Right lobe of liver (tissue), 4 donors: ENCODE results near the gene HSP90B1.

Experiments
- CTCF ChIP-seq, 4 donors: fragments of 200-600 bp in 3 of 4; fragments of 450-650 bp in 1 of 4; IDR thresholded peaks; one replicate each; pipeline versions ENCODE4 v1.5.1 to v1.8.0; 2016 to 2022; ENCODE audit warnings: antibody characterized with exemption in 4 of 4, mild to moderate bottlenecking in 2 of 4
- POLR2A ChIP-seq: fragments of 450-650 bp; IDR thresholded peaks from one replicate; pipeline ENCODE4 v1.6.1; 2017; ENCODE audit warnings: antibody characterized with exemption, mild to moderate bottlenecking
- donor health status: DM: no; HTN: no; CAD: no.
- donor health status: DM: no; HTN: no; CAD: no.
- donor health status: DM: no; HTN: yes; CAD: no.

DNA sequence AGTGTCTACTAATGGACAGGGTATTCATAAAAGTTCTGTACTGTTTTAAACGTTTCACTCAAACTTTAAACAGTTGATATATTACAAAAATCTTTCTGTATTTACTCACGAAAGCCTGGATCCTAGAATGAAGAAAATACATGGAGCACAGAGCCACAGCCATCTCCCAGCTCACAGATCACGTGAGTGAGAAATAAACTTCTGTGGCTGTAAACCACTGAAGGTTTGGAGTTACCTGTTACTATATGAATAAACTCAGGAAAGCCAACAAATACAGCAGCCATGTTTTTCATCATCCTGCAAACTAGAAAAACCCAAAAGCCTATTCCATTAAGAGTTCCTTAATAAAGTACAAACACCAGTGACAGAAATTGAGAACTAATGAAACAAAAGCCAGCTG, 34.6 kb downstream of the HSP90B1 start:
- TF ChIP-seq CTCF (IDR thresholded peaks at IDR 0.05) (no peak), POLR2A (no peak)
